DND-41 (cell line): ENCODE results near the gene MEGF6.

Source experiments
- ATAC-seq: fragments of 200-7000 bp; cut with Tn5 transposase; 3 replicates; pipeline ENCODE4 v1.9.1; 2021; ENCODE audit warnings: low read depth; ENCODE audit not compliant: insufficient read depth
- DNase-seq: peaks from one replicate; pipeline ENCODE4 v3.0.0-alpha.2; 2020
- H2AFZ ChIP-seq: 2 replicates; pipeline ENCODE4 v1.6.0; 2012; ENCODE audit warnings: low read depth, low read length
- H3K27ac ChIP-seq: 2 replicates; pipeline ENCODE4 v1.5.1; 2012; ENCODE audit warnings: low read length, inconsistent platforms
- H3K27me3 ChIP-seq: fragments of 200-600 bp; sonication (generic); 2 replicates; pipeline ENCODE4 v1.6.0; 2012; ENCODE audit warnings: low read length, mild to moderate bottlenecking, inconsistent platforms; ENCODE audit not compliant: insufficient read depth, poor library complexity
- H3K36me3 ChIP-seq: 2 replicates; pipeline ENCODE4 v1.5.1; 2012; ENCODE audit warnings: low read length, inconsistent platforms; ENCODE audit not compliant: insufficient read depth
- H3K4me1 ChIP-seq: 2 replicates; pipeline ENCODE4 v1.5.1; 2012; ENCODE audit warnings: mild to moderate bottlenecking, low read length; ENCODE audit not compliant: insufficient read depth
- H3K4me2 ChIP-seq: 2 replicates; pipeline ENCODE4 v1.6.0; 2012; ENCODE audit warnings: mild to moderate bottlenecking, moderate library complexity, low read length, inconsistent platforms; ENCODE audit not compliant: insufficient read depth
- H3K4me3 ChIP-seq, 2 experiments: fragments of 200-600 bp in 1 of 2; shearing (Covaris generic) in 1 of 2; 2 replicates each; pipeline ENCODE4 v1.5.1; 2012 to 2016; ENCODE audit warnings: inconsistent platforms in 2 of 2, low read length in 2 of 2, mild to moderate bottlenecking in 2 of 2, low read depth in 1 of 2, moderate library complexity in 1 of 2
- H3K79me2 ChIP-seq: 2 replicates; pipeline ENCODE4 v1.6.0; 2012; ENCODE audit warnings: low read length, inconsistent platforms; ENCODE audit not compliant: insufficient read depth
- H3K9ac ChIP-seq: 2 replicates; pipeline ENCODE4 v1.6.0; 2012; ENCODE audit warnings: low read depth, mild to moderate bottlenecking, inconsistent platforms, low read length, moderate library complexity
- H3K9me3 ChIP-seq: 2 replicates; pipeline ENCODE4 v1.5.1; 2012; ENCODE audit warnings: low read length, moderate library complexity, mild to moderate bottlenecking, inconsistent platforms; ENCODE audit not compliant: insufficient read depth, severe bottlenecking
- H4K20me1 ChIP-seq: 2 replicates; pipeline ENCODE4 v1.6.0; 2012; ENCODE audit warnings: low read length; ENCODE audit not compliant: insufficient read depth
- EZH2 ChIP-seq: IDR thresholded peaks from 3 replicates; pipeline ENCODE4 v1.6.1; 2012; ENCODE audit warnings: borderline replicate concordance, low read depth, mild to moderate bottlenecking, moderate library complexity, low read length, inconsistent platforms; ENCODE audit not compliant: severe bottlenecking
- TF ChIP-seq, protein P1 (sequence below): IDR thresholded peaks from 2 replicates; pipeline ENCODE4 v1.5.1; 2012; ENCODE audit warnings: borderline replicate concordance, low read length, moderate library complexity, mild to moderate bottlenecking; ENCODE audit not compliant: poor library complexity, severe bottlenecking; ENCODE audit errors: extremely low read depth

The MEGF6 gene

DNA sequence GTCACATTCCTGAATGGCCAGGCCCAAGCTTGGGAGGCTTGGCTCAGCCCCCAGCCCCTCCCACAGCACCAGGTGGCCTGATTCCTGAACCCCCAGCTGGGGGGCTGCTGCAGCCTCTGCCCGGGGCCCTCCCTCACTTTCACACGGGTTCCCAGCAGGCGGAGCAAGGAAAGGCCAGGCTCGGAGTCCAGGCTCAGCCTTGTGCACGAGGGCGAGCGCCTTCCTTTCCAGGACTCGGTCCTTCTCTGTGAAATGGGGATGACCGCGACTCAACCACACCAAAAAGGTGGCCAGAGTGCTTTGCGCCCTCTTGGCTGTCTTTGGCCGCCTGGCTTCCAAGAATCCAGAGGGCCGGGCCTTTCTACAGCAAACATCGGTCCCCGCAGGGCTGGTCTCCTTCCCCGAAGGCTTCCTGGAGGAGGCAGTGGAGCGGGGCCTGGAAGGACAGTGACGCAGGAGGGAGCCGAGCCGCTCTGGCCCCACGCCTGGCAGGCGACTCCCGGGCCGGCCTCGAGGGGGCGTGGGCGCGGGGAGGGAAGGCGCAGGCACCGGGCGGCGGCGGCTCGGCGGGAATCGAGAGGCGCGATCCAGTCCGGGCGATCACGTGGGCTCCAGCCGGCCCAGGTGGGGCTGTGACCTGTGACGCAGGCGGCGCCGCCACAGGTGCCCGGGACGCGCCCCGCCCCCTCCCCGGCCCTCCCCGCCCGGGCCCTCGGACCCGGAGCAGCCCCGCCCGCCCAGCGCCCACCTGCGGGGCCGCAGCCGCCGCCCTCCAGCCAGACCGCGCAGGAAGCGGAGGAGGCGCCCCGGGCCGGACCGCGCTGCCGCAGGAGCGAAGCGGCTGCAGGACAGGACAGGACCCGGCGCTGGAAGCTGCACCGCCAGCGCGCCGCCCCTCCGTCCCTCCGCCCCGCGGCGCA lies 157.2 kb downstream of the MEGF6 start, which contains the start of gene ARHGEF16:
Gene ARHGEF16 (plus strand): TSS at position 775 of the 920 bp plus-strand sequence. CDS start 8,420 bp downstream, outside the sequence.
- Histone ChIP-seq H3K36me3 (no peaks in the 10 kb centered on the region), H3K27me3 (peaks cover 7% of the 10 kb centered on the region), H4K20me1 (peaks cover 25% of the 10 kb centered on the region), H3K4me2 (peak within 1 kb of the TSS; percentile 42), H3K27ac (no peak within 1 kb of the TSS), H2AFZ (no peak within 1 kb of the TSS), H3K9ac (no peak within 1 kb of the TSS), H3K4me1 (no peaks in the 10 kb centered on the region; the same call in 1 of the 2 replicates), H3K79me2 (no peaks in the 10 kb centered on the region), H3K9me3 (no peaks in the 10 kb centered on the region), H3K4me3 (no peak within 1 kb of the TSS)
- ATAC-seq (peak; percentile 17; the same call in 1 of the 3 replicates), DNase-seq (no peak)
- TF ChIP-seq EZH2: no peak
- TF ChIP-seq, protein P1, sequence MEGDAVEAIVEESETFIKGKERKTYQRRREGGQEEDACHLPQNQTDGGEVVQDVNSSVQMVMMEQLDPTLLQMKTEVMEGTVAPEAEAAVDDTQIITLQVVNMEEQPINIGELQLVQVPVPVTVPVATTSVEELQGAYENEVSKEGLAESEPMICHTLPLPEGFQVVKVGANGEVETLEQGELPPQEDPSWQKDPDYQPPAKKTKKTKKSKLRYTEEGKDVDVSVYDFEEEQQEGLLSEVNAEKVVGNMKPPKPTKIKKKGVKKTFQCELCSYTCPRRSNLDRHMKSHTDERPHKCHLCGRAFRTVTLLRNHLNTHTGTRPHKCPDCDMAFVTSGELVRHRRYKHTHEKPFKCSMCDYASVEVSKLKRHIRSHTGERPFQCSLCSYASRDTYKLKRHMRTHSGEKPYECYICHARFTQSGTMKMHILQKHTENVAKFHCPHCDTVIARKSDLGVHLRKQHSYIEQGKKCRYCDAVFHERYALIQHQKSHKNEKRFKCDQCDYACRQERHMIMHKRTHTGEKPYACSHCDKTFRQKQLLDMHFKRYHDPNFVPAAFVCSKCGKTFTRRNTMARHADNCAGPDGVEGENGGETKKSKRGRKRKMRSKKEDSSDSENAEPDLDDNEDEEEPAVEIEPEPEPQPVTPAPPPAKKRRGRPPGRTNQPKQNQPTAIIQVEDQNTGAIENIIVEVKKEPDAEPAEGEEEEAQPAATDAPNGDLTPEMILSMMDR: peak; percentile 14

DNA sequence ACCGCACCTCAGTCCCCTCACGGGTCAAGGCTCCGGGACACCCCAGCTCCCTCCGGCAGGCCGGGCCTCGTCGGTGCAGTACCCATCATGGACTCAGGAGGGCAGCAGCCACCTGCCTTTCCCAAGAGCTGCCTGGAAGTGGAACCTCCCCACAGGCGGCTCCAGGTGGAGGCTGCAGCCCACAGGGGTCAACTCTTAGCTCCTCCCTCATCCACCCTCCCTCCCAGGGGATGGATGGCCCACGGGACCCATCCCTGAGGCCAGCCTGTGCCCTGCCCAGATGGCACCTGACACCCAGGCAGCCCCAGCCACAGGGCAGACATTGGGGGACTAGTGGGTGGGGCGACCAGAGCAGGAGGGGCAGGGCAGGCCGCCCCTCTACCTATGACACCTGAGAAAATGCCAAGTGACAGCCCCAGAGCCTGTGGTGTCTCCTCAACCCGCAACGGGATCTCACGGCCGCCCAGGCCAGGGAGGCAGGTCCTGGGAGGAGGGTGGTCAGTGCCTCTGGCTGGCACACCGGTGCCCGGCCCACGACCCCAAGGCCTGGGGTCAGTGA lies 158.0 kb downstream of the MEGF6 start:
- TF ChIP-seq, protein P1: peak; percentile 85
- no peak for TF ChIP-seq EZH2
- no peak overlapping the region for H2AFZ ChIP-seq
- no peak overlapping the region for H3K27ac ChIP-seq
- H3K36me3 ChIP-seq: no peaks in the 10 kb centered on the region
- peaks cover 25% of the 10 kb centered on the region for H4K20me1 ChIP-seq
- H3K79me2 ChIP-seq: no peaks in the 10 kb centered on the region
- no peaks in the 10 kb centered on the region; the same call in 1 of the 2 replicates for H3K4me1 ChIP-seq
- H3K9me3 ChIP-seq: no peaks in the 10 kb centered on the region
- H3K9ac ChIP-seq: no peak overlapping the region
- H3K27me3 ChIP-seq: peaks cover 7% of the 10 kb centered on the region
- DNase-seq: peak; percentile 62
- H3K4me2 ChIP-seq: no peak overlapping the region
- H3K4me3 ChIP-seq: no peak overlapping the region
- peak; percentile 79; the same call in 2 of the 3 replicates for ATAC-seq

DNA sequence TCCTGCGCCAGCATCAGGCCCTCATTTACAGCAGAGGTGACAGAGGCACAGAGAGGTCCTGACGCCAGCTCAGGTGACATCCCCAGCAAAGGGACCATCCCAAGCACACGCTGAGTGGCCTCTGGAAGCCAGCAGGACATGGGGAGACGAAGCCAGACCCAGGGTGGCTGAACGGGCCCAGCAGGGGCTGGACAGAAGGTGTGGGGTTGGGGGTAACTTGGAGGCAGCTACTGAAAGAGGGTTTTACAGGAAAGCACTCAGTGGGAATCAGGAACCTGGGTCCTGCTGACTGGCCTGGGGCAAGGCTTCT lies 158.5 kb downstream of the MEGF6 start:
- Histone ChIP-seq H3K27ac (no peak overlapping the region), H3K79me2 (no peaks in the 10 kb centered on the region), H3K36me3 (no peaks in the 10 kb centered on the region), H3K9me3 (no peaks in the 10 kb centered on the region), H4K20me1 (peaks cover 21% of the 10 kb centered on the region), H3K4me1 (no peaks in the 10 kb centered on the region; the same call in 1 of the 2 replicates), H3K4me3 (no peak overlapping the region), H3K4me2 (no peak overlapping the region), H2AFZ (no peak overlapping the region), H3K27me3 (peaks cover 7% of the 10 kb centered on the region), H3K9ac (no peak overlapping the region)
- no peak for ATAC-seq
- DNase-seq: no peak
- no peak for TF ChIP-seq EZH2
- TF ChIP-seq, protein P1: no peak
